Mammary epithelial cell (primary cell): ENCODE measurements around the gene ZKSCAN3.

Experiments
- EZH2 ChIP-seq: IDR thresholded peaks from 2 replicates; pipeline ENCODE4 v1.6.1; 2012; ENCODE audit warnings: low read length, inconsistent platforms, borderline replicate concordance
- TF ChIP-seq, protein P1 (sequence below), 2 donors: IDR thresholded peaks in 1 of 2; conservative IDR thresholded peaks in 1 of 2; 2 replicates each; pipeline ENCODE4 v1.5.1; 2011 to 2012; ENCODE audit warnings: inconsistent platforms in 2 of 2, low read length in 2 of 2, mild to moderate bottlenecking in 2 of 2, control low read depth in 1 of 2, low read depth in 1 of 2; ENCODE audit not compliant: insufficient read depth in 1 of 2; ENCODE audit errors: extremely low read depth in 1 of 2

DNA sequence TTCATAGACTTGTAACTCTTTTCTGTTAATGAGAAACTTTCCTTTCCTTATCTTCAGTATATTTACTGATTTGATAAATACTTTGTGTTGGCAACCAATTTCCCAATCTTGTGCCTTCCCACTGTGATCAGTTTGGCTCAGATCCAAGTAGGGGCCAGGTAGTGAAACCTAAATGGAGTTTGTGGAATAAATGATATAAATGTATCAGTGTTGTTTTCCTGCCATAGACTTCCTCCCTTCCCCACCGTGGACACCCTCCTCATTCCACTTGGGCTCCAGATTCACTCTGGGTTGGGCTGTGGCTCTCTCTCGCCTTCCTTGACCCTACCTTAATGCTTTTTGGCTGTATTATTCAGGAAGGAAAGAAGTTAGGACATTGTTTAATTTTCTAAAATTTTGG lies 1.3 kb downstream of the ZKSCAN3 start:
- TF ChIP-seq, protein P1, sequence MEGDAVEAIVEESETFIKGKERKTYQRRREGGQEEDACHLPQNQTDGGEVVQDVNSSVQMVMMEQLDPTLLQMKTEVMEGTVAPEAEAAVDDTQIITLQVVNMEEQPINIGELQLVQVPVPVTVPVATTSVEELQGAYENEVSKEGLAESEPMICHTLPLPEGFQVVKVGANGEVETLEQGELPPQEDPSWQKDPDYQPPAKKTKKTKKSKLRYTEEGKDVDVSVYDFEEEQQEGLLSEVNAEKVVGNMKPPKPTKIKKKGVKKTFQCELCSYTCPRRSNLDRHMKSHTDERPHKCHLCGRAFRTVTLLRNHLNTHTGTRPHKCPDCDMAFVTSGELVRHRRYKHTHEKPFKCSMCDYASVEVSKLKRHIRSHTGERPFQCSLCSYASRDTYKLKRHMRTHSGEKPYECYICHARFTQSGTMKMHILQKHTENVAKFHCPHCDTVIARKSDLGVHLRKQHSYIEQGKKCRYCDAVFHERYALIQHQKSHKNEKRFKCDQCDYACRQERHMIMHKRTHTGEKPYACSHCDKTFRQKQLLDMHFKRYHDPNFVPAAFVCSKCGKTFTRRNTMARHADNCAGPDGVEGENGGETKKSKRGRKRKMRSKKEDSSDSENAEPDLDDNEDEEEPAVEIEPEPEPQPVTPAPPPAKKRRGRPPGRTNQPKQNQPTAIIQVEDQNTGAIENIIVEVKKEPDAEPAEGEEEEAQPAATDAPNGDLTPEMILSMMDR (conservative IDR thresholded peaks at IDR 0.05 in 1 of 2, IDR thresholded peaks at IDR 0.05 in 1 of 2; ENCODE audit: extremely low read depth in 1 of 2, insufficient read depth in 1 of 2, low read depth in 1 of 2, low read length in 2 of 2): no peak
- TF ChIP-seq EZH2: no peak
